Measurements from ENCODE around the gene AGER. TPM values are rescaled to one million over a fixed set of nuclear protein-coding genes. Genes with fewer than 3 reads are reported as not detected.

AGER gene
- total and polyA plus RNA-seq, 2 donors (not counting 1 experiment from before 2014, with no cell fraction given): 0.50 to 0.78 TPM

GRCh38 chr6:32132110-32132509 is 51.9 kb downstream of the AGER start:
- Histone ChIP-seq H3K27me3 (ENCODE audit: control insufficient read depth, insufficient read depth, low read length) (no peaks in the 10 kb centered on the region), H3K9ac (ENCODE audit: insufficient read depth, low read length) (no peak overlapping the region), H2AFZ (ENCODE audit: low read length) (no peak overlapping the region), H3K36me3 (ENCODE audit: control insufficient read depth, insufficient read depth, low read length) (no peaks in the 10 kb centered on the region), H3K9me3 (ENCODE audit: control insufficient read depth, insufficient read depth, low read depth, low read length) (no peaks in the 10 kb centered on the region), H3K27ac (ENCODE audit: insufficient read depth, low read length) (no peak overlapping the region), H3K4me1 (ENCODE audit: control insufficient read depth, extremely low read depth, insufficient read depth, low read length) (peaks cover 8% of the 10 kb centered on the region), H3K4me2 (ENCODE audit: extremely low read depth, insufficient read depth, low read length) (no peak overlapping the region), H3K4me3 (replicated peaks in 1 of 4; ENCODE audit: control extremely low read depth in 1 of 4, insufficient read depth in 1 of 4, low read depth in 3 of 4, low read length in 4 of 4) (no peak overlapping the region), H4K20me1 (ENCODE audit: control insufficient read depth, extremely low read depth, insufficient read depth, low read length) (no peaks in the 10 kb centered on the region), H3K79me2 (ENCODE audit: control insufficient read depth, insufficient read depth, low read length) (peaks cover 10% of the 10 kb centered on the region)
- TF ChIP-seq CTCF (conservative IDR thresholded peaks at IDR 0.05 in 1 of 2, IDR thresholded peaks at IDR 0.05 in 1 of 2; ENCODE audit: low read depth in 1 of 2, low read length in 2 of 2): no peak
- TF ChIP-seq EZH2 (IDR thresholded peaks at IDR 0.05; ENCODE audit: low read length, missing control alignments): no peak
- no peak for DNase-seq (ENCODE audit: low read depth in 2 of 2)

- H3K27ac ChIP-seq (ENCODE audit: insufficient read depth, low read length): no peak overlapping the region
- TF ChIP-seq CTCF (conservative IDR thresholded peaks at IDR 0.05 in 1 of 2, IDR thresholded peaks at IDR 0.05 in 1 of 2; ENCODE audit: low read depth in 1 of 2, low read length in 2 of 2) (no peak), EZH2 (IDR thresholded peaks at IDR 0.05; ENCODE audit: low read length, missing control alignments) (no peak)
- no peaks in the 10 kb centered on the region for H3K36me3 ChIP-seq (ENCODE audit: control insufficient read depth, insufficient read depth, low read length)
- peaks cover 14% of the 10 kb centered on the region for H3K79me2 ChIP-seq (ENCODE audit: control insufficient read depth, insufficient read depth, low read length)
- no peak overlapping the region for H3K4me3 ChIP-seq (replicated peaks in 1 of 4; ENCODE audit: control extremely low read depth in 1 of 4, insufficient read depth in 1 of 4, low read depth in 3 of 4, low read length in 4 of 4)
- DNase-seq (ENCODE audit: low read depth in 2 of 2): no peak
- H3K27me3 ChIP-seq (ENCODE audit: control insufficient read depth, insufficient read depth, low read length): no peaks in the 10 kb centered on the region
- H3K9ac ChIP-seq (ENCODE audit: insufficient read depth, low read length): no peak overlapping the region
- peaks cover 8% of the 10 kb centered on the region for H3K4me1 ChIP-seq (ENCODE audit: control insufficient read depth, extremely low read depth, insufficient read depth, low read length)
- no peaks in the 10 kb centered on the region for H3K9me3 ChIP-seq (ENCODE audit: control insufficient read depth, insufficient read depth, low read depth, low read length)
- H4K20me1 ChIP-seq (ENCODE audit: control insufficient read depth, extremely low read depth, insufficient read depth, low read length): no peaks in the 10 kb centered on the region
- H2AFZ ChIP-seq (ENCODE audit: low read length): no peak overlapping the region
- no peak overlapping the region for H3K4me2 ChIP-seq (ENCODE audit: extremely low read depth, insufficient read depth, low read length)
Observed at GRCh38 chr6:32131439-32131948, 52.6 kb downstream of the AGER start.

Other genes with a start within 250 kb of the AGER start
- 62.9 and 87.1 TPM in 2 replicates for gene CFB, start 238.2 kb downstream of the AGER start, total RNA-seq
- 21.7 and 22.9 TPM in 2 replicates for gene CFB, start 238.2 kb downstream of the AGER start, polyA plus RNA-seq
- gene NELFE, start 225.3 kb downstream of the AGER start, total RNA-seq: 85.5 and 111 TPM in 2 replicates
- gene NELFE, start 225.3 kb downstream of the AGER start, polyA plus RNA-seq: 81.7 and 119 TPM in 2 replicates
- 56.2 and 58.0 TPM in 2 replicates for gene SKIC2, start 225.1 kb downstream of the AGER start, total RNA-seq
- gene SKIC2, start 225.1 kb downstream of the AGER start, polyA plus RNA-seq: 21.6 and 29.9 TPM in 2 replicates
- 11.6 and 14.0 TPM in 2 replicates for gene DXO, start 212.1 kb downstream of the AGER start, total RNA-seq
- gene DXO, start 212.1 kb downstream of the AGER start, polyA plus RNA-seq: 9.1 and 11.8 TPM in 2 replicates
- 21.1 and 46.0 TPM in 2 replicates for gene C4A, start 202.2 kb downstream of the AGER start, total RNA-seq
- 5.7 and 25.2 TPM in 2 replicates for gene C4A, start 202.2 kb downstream of the AGER start, polyA plus RNA-seq
- 19.0 and 43.9 TPM in 2 replicates for gene C4B, start 169.5 kb downstream of the AGER start, total RNA-seq
- gene C4B, start 169.5 kb downstream of the AGER start, polyA plus RNA-seq: 4.9 and 16.2 TPM in 2 replicates
- gene CYP21A2, start 145.8 kb downstream of the AGER start, total RNA-seq: not detected in 2 replicates
- gene CYP21A2, start 145.8 kb downstream of the AGER start, polyA plus RNA-seq: not detected in 2 replicates
- 63.9 and 113 TPM in 2 replicates for gene TNXB, start 74.9 kb downstream of the AGER start, total RNA-seq
- 8.1 and 13.0 TPM in 2 replicates for gene TNXB, start 74.9 kb downstream of the AGER start, polyA plus RNA-seq
- gene ATF6B, start 56.0 kb downstream of the AGER start, total RNA-seq: 8.0 and 15.7 TPM in 2 replicates
- gene ATF6B, start 56.0 kb downstream of the AGER start, polyA plus RNA-seq: 35.5 and 36.2 TPM in 2 replicates
- gene FKBPL, start 54.0 kb downstream of the AGER start, total RNA-seq: 7.4 and 7.6 TPM in 2 replicates
- 2.4 and 3.5 TPM in 2 replicates for gene FKBPL, start 54.0 kb downstream of the AGER start, polyA plus RNA-seq
- gene PRRT1, start 32.3 kb downstream of the AGER start, total RNA-seq: 0.26 and 0.33 TPM in 2 replicates
- 0.61 and 0.73 TPM in 2 replicates for gene PRRT1, start 32.3 kb downstream of the AGER start, polyA plus RNA-seq
- 15.9 and 37.3 TPM in 2 replicates for gene PPT2, start 30.1 kb downstream of the AGER start, total RNA-seq
- gene PPT2, start 30.1 kb downstream of the AGER start, polyA plus RNA-seq: 13.7 and 21.6 TPM in 2 replicates
- 0.99 and 1.0 TPM in 2 replicates for gene EGFL8, start 19.7 kb downstream of the AGER start, total RNA-seq
- 0.77 and 2.3 TPM in 2 replicates for gene EGFL8, start 19.7 kb downstream of the AGER start, polyA plus RNA-seq
- 15.9 and 22.1 TPM in 2 replicates for gene AGPAT1, start 8.2 kb downstream of the AGER start, total RNA-seq
- 79.0 and 92.1 TPM in 2 replicates for gene AGPAT1, start 8.2 kb downstream of the AGER start, polyA plus RNA-seq
- 22.1 and 23.9 TPM in 2 replicates for gene RNF5, start 5.8 kb downstream of the AGER start, total RNA-seq
- gene RNF5, start 5.8 kb downstream of the AGER start, polyA plus RNA-seq: 54.5 and 63.4 TPM in 2 replicates
- gene PBX2, start 5.9 kb upstream of the AGER start, total RNA-seq: 23.6 and 35.0 TPM in 2 replicates
- gene PBX2, start 5.9 kb upstream of the AGER start, polyA plus RNA-seq: 39.4 and 41.8 TPM in 2 replicates
- gene GPSM3, start 8.4 kb upstream of the AGER start, total RNA-seq: 1.3 and 2.3 TPM in 2 replicates
- 3.9 and 7.0 TPM in 2 replicates for gene GPSM3, start 8.4 kb upstream of the AGER start, polyA plus RNA-seq
- 0.77 and 0.99 TPM in 2 replicates for gene NOTCH4, start 39.8 kb upstream of the AGER start, total RNA-seq
- gene NOTCH4, start 39.8 kb upstream of the AGER start, polyA plus RNA-seq: 0.42 and 0.66 TPM in 2 replicates
- gene TSBP1, start 187.7 kb upstream of the AGER start, total RNA-seq: under 0.01 TPM in 1 of 2 replicates, not detected in the other
- gene TSBP1, start 187.7 kb upstream of the AGER start, polyA plus RNA-seq: not detected in 2 replicates
- not detected in 2 replicates for gene BTNL2, start 222.9 kb upstream of the AGER start, total RNA-seq
- not detected in 2 replicates for gene BTNL2, start 222.9 kb upstream of the AGER start, polyA plus RNA-seq